HG02852 (cell line): Measurements from ENCODE around the gene PSMC3IP.
"Not testable (repeated sequence)": the region's sequence is repeated elsewhere in the genome, so short reads cannot be mapped to it uniquely, and the experiment has no call there.

ENCODE experiments used
- ATAC-seq: cut with Tn5 transposase; IDR thresholded peaks from one replicate; pipeline ENCODE4 v1.9.1; 2021; ENCODE audit warnings: mild to moderate bottlenecking, moderate library complexity; ENCODE audit not compliant: unreplicated experiment

Gene PSMC3IP

DNA sequence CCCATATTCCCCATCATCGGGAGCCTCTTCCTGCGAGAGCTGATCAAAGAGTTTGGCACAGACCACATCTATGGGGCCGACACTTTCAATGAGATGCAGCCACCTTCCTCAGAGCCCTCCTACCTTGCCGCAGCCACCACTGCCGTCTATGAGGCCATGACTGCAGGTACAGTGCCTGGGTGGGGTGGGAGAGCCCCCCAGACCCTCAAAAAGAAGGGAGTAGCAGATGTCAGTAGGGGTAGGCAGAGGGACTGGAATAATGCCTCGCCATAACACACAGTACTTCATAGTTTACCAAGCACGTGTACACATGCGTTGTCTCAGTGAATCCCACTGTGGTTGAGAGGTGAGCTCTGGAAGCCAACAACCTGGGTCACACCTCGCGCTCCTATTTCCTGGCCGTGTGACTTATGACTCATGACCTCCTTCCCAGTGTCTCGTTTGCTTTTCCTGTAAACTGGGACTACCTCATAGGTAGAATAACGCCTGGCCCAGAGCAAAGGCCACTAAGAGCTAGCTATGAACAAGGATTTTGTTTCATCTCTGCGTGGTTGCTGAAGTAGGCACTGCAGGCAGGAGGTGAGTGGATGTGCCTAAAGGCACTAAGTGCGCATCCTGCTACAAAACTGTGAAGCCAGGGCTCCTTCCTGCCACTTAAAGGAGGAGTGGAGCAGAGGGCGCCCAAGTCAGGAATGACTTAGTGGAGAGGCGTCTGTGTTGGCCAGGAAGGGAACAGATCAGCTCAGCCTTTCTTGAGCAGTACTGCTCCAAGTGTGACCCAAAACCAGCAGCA is 36.3 kb downstream of the PSMC3IP start:
- ATAC-seq = no peak

DNA sequence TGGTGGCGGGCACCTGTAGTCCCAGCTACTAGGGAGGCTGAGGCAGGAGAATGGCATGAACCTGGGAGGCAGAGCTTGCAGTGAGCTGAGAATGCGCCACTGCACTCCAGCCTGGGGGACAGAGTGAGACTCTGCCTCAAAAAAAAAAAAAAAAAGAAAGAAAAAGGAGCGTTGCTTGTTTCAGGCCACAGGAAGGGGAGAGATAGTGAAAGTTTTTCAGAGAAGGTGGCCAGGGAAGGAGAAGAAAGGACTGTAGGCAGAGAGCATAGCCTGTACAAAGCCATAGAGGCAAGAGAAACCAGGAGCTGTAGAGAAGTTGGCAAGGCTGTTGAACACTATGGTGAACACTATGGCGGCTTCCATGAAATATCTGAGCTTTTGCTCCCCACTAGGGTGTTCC is 37.0 kb downstream of the PSMC3IP start:
- ATAC-seq = not testable (repeated sequence)

DNA sequence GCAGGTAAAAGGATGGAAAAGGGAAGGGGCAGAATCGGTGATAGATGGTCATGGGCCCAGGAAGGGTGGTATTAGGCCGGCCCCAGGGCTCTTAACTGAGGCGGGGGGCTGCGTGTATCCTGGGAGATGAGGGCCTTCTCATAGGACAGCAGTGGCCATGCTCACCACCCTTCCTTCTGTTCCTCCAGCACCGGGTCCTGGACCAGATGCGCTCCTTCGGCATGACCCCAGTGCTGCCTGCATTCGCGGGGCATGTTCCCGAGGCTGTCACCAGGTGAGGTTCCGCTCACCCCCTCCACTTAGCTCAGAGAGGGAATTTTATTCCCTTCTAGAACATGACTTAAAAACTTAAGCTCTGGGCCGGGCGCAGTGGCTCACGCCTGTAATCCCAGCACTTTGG is 39.0 kb downstream of the PSMC3IP start:
- ATAC-seq = no peak

DNA sequence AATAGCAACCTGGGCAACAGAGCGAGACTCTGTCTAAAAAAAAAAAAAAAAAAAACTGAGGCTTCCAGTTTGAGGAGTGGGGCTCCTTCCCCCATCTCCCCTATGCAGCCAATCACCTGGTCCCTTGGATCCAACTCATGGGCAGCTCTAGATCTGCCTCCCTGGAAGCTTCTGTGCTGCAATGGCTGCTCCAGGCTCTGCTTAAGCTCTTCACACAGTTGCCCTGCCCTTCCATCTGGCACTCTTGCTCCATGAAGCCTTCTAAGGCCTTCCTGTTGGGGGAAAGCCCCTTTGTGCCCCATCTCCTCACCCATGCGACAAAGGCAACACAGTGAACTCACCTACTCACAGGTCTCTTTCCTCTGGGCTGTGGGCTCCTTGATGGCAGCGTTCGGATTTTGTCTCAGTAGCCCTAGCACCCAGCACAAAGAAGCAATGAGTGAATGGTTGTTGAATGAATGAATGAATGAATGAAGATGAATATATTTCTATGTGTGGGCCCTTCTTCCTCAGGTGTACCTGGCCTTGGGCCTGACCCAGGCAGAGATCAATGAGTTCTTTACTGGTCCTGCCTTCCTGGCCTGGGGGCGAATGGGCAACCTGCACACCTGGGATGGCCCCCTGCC is 39.6 kb downstream of the PSMC3IP start:
- no peak for ATAC-seq

DNA sequence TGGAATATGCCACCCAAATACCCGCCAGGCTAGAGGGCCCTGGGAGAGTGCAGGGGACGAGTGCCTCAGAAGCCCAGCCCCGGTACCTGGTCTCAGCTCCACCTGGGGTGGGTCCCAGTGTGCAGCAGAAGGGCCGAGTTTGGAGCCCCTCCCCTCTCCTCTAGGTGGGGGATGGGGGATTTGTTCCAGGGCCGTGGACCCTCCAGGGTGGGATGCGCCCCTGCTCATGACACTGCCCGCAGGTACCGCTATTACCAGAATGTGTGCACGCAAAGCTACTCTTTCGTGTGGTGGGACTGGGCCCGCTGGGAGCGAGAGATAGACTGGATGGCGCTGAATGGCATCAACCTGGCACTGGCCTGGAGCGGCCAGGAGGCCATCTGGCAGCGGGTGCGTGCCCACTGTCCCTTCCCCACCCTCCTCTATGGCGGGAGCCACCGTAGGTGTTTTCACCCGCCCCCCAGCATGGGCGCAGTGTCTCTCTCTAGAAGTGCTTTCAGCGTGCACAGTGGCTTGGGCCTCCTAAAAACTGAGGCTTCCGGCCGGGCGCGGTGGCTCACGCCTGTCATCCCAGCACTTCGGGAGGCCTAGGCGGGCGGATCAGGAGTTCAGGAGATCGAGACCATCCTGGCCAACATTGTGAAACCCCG is 40.2 kb downstream of the PSMC3IP start:
- no peak for ATAC-seq

DNA sequence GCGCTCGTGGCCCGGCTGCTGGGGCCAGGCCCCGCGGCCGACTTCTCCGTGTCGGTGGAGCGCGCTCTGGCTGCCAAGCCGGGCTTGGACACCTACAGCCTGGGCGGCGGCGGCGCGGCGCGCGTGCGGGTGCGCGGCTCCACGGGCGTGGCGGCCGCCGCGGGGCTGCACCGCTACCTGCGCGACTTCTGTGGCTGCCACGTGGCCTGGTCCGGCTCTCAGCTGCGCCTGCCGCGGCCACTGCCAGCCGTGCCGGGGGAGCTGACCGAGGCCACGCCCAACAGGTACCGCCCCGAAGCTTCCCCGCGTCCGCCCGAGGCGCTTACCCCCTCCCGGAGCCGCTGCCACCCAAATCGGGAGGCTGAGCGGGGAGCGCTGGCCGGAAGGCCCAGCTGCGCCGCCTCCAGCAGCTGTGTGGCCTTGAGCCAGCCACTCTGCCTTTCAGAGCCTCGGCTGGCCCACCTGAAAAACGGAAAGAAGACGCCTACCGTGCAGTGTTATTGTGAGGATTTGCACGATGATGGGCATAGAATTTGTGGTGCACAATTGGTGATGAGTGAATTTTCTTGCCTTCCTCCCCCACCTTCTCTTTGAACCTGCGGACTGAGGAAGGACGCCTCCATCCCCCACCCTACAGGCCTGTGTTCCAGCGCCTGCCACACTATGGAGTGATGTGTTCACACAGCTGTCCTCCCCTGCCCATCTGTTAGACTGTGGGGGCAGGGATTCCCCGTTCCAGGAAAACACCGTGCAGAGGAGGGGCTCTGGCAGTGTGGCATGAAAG is 41.0 kb downstream of the PSMC3IP start:
- peak; percentile 68 for ATAC-seq

DNA sequence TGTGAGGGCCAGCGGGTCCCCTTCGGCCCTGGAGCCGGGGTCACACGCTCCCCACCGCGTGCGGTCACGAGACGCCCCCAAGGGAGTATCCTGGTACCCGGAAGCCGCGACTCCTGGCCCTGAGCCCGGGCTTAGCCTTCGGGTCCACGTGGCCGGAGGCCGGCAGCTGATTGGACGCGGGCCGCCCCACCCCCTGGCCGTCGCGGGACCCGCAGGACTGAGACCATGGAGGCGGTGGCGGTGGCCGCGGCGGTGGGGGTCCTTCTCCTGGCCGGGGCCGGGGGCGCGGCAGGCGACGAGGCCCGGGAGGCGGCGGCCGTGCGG is 41.5 kb downstream of the PSMC3IP start, which contains the start of gene NAGLU:
Gene NAGLU (plus strand): TSS at position 194 of the 324 bp plus-strand sequence. CDS start 32 bp downstream, at position 226.
- peak; percentile 85 for ATAC-seq

DNA sequence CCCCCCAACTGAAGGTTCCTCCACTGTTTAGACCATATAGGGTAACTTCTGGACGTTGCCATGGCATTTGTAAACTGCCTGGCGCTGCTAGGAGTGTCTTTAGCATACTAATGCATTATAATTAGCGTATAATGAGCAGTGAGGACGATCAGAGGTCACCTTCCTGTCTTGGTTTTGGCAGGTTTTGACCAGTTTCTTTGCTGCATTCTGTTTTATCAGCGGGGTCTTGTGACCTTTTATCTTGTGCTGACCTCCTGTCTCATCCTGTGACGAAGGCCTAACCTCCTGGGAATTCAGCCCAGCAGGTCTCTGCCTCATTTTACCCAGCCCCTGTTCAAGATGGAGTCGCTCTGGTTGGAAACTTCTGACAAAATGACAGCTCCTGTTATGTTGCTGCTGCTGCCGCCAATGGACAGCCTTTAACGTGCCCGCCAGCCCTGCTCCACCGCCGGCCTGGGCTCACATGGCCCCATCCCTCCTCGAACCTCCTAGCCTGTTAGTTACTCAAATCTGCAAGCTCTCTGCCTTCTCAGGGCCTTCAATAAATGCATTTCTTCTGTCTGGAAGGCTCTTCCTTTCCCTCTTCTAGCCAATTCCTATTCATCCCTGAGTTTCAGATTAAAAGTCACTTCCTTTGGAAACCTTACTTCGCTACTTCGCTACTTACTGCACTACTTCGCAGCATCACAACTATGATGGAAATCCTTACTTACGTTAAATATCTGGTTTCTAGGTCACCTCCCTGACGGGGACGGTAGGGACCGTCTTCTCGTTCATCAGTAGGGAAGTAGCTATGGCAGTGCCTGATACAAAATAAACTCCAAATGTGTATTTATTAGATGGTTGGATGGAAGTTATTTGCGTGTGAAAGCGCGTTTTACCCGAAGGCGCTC is 42.1 kb downstream of the PSMC3IP start:
- ATAC-seq = peak; percentile 1

DNA sequence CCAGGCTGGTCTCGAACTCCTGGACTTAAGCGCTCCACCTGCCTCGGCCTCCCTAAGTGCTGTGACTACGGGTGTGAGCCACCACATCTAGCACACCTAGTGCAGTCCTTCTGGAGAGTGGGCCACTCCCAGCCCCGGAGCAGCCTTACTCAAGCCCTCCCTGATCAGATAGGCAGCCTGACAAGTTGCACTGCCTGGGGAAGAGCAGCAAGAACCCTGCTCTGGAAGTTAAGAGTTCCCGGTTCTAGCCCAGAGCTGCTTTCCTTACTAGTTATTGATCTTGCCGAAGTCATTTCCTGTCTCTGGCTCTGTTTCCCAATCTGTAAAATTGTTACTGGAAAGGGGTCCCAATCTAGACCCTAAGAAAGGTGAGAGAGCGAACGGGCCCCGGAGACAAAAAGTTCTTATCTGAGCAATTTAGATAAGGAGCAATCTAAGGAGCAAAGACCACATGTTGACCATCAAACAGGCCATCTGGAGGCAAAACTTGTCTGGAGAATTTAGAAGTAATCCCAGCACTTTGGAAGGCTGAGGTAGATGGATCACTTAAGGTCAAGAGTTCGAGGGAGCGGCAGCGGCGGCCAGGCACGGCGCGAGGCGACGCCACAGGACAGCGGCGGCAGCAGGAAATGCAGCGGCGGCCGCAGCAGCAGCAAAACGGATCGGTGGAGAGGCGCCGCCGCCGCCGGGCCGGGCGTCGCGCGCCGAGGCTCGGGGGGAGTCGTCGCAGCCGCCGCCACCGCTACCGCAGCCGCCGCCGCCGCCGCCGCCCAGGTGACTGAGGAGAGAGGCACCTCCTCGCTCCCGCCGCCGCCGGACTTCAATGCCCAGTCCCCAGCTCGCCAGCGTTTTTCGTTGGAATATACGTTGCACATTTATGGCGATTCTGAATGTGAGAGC is 45.8 kb downstream of the PSMC3IP start:
- ATAC-seq = no peak

DNA sequence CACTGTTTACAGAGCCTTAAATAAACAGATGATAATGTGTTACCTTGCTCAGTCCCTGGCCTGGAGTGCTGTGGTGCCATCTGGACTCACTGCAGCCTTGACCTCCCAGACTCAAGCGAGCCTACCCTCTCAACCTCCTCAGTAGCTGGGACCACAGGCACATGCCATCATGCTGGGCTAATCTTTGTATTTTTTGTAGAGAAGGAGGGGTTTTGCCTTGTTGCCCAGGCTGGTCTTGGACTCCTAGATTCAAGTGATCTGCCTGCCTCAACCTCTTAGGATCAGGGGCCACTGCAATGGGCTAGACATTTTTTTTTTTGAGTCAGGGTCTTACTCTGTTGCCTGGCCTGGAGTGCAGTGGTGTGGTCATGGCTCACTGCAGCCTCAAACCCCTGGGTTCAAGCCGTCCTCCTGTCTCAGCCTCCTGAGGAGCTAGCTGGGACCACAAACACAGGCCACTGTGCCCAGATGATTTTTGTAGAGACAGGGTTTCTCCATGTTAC is 46.5 kb downstream of the PSMC3IP start:
- no peak for ATAC-seq

DNA sequence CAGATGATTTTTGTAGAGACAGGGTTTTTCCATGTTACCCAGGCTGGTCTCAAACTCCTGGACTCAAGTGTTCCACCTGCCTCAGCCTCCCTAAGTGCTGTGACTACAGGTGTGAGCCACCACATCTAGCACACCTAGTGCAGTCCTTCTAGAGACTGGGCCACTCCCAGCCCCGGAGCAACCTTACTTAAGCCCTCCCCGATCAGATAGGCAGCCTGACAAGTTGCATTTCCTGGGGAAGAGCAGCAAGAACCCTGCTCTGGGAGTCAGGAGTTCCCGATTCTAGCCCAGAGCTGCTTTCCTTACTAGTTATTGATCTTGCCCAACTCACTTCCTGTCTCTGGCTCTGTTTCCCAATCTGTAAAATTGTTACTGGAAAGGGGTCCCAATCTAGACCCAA is 48.5 kb downstream of the PSMC3IP start:
- ATAC-seq = no peak

DNA sequence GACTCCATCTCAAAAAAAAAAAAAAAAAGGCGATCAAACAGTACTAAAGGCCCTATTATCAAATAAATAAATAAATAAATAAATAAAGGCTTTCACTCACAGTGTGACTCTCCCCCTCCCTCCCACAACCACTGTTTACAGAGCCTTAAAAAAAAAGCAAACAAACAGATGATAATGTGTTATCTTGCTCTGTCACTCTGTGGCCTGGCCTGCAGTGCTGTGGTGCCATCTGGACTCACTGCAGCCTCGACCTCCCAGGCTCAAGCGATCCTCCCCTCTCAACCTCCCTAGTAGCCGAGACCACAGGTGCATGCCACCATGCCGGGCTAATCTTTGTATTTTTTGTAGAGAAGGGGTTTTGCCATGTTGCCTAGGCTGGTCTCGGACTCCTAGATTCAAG is 49.6 kb downstream of the PSMC3IP start:
- no peak for ATAC-seq

DNA sequence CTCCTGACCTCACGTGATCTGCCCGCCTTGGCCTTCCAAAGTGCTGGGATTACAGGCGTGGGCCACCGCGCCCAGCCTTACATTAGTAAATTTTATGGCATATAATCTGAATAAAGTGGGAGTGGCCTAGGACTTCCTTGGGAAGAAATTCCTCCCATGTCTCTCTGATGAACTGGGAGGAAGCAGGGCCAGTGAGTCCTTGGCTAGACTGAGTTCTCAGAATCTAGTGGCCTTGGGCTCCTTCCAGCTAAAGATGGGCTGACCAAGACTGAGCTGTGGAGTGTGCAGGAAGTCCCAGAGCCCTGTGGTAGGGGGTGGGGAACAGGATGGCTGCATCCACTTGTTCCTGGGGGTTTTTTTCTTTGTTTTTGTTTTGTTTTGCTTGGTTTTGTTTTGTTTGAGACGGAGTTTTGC is 51.5 kb downstream of the PSMC3IP start:
- no peak for ATAC-seq

DNA sequence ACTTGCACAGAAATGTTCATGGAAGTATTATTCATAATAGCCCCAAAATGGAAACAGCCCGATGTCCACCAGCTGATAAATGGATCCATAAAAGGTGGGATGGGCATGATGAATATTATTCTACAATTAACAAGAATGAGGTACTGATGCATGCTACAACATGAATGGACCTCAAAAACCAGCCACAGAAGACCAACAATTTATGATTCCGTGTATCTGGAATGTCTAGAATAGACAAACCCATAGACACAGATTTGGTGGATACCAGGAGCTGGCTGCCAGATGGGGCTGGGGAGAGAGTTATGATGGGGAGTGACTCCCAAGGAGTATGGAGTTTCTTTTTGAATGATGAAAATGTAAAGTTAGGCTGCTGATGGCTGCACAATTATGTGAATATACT is 52.3 kb downstream of the PSMC3IP start:
- no peak for ATAC-seq

DNA sequence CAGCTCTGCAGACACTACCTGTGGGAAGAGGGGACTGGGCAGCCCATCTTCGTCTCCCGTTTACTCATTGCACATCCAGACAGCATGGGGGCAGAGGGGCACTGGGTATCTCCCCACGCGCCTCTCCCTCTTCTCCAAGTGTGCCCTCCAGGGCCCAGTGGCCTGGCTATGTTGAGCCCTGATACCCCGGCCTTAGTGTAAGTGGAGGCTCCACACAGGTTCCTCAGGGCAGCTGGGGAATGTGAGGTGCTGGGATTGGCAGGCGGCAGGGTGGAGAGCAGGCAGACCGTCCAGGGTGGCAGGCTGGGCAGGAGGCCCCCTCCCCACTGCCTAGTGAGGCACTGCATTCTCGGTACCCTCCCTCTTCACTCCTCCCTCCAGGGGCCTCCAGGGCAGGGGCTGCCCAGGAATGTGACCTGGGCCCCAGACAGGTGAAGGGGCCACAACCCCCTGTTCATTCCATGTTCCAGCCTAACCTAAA is 54.7 kb downstream of the PSMC3IP start:
- ATAC-seq = no peak
